ENCODE measurements around the gene TFAP2A.

Gene TFAP2A

GRCh38 chr6:10347561-10348327, 67.1 kb downstream of the TFAP2A start:
- CTCF ChIA-PET: interaction anchor here (0.5 kb wide), 1 partner anchor 1095 kb away, joined by 7 read pairs; no protein-coding TSS in a partner anchor
- H3K4me3 ChIP-seq (ENCODE audit: low read depth, low read length): no peak overlapping the region
- H3K4me1 ChIP-seq (ENCODE audit: control insufficient read depth, insufficient read depth, low read length): no peaks in the 10 kb centered on the region
- H3K9me3 ChIP-seq (ENCODE audit: control insufficient read depth, insufficient read depth, low read depth, low read length): no peaks in the 10 kb centered on the region
- H3K36me3 ChIP-seq (ENCODE audit: control insufficient read depth in 2 of 2, insufficient read depth in 1 of 2, low read length in 2 of 2): no peaks in the 10 kb centered on the region
- POLR2A ChIA-PET: no interaction called here
- TF ChIP-seq ZNF404 (tag by site-specific recombination; IDR thresholded peaks at IDR 0.05) (no peak), ZXDB (tag by site-specific recombination; IDR thresholded peaks at IDR 0.05) (no peak), YY2 (tag by site-specific recombination; IDR thresholded peaks at IDR 0.05) (no peak), PRDM6 (tag by site-specific recombination; IDR thresholded peaks at IDR 0.05) (no peak), ZNF707 (tag by site-specific recombination; IDR thresholded peaks at IDR 0.05) (no peak), ZNF791 (tag by site-specific recombination; IDR thresholded peaks at IDR 0.05) (no peak), OSR2 (tag by site-specific recombination; IDR thresholded peaks at IDR 0.05) (no peak), ATF2 (tag by site-specific recombination; IDR thresholded peaks at IDR 0.05; ENCODE audit: low read depth) (no peak), ZNF221 (tag by site-specific recombination; IDR thresholded peaks at IDR 0.05; ENCODE audit: borderline replicate concordance) (no peak), ZNF639 (tag by site-specific recombination; IDR thresholded peaks at IDR 0.05) (no peak), ZNF610 (tag by site-specific recombination; IDR thresholded peaks at IDR 0.05; ENCODE audit: borderline replicate concordance) (no peak), ZNF521 (tag by site-specific recombination; IDR thresholded peaks at IDR 0.05) (no peak), KLF17 (tag by site-specific recombination; IDR thresholded peaks at IDR 0.05) (no peak)
- no peak overlapping the region for H3K27ac ChIP-seq (ENCODE audit: extremely low read depth, low read depth, low read length)

Measured in HEK293 (cell line).